ENCODE measurements around the gene HS6ST2.

HS6ST2 gene

DNA sequence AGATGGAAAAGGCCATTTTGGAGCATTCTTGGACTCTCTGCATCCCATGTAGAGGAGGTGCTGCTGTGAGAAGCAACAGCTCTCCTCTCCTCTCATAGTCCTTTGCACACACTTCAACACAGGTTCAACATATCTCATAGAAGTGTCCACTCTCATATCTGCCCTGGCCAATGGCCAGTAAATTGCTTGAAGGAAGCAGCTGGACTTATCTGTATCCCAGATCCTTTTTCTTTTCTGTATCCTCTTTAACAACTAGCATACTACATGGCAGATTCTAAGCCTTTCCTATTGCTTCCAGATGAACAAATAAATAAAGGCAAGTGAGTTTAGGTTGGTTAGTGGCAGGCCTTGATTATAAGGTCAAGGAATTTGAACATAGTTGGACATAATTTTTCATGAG is 122.0 kb downstream of the HS6ST2 start:
- TF ChIP-seq, protein P1, sequence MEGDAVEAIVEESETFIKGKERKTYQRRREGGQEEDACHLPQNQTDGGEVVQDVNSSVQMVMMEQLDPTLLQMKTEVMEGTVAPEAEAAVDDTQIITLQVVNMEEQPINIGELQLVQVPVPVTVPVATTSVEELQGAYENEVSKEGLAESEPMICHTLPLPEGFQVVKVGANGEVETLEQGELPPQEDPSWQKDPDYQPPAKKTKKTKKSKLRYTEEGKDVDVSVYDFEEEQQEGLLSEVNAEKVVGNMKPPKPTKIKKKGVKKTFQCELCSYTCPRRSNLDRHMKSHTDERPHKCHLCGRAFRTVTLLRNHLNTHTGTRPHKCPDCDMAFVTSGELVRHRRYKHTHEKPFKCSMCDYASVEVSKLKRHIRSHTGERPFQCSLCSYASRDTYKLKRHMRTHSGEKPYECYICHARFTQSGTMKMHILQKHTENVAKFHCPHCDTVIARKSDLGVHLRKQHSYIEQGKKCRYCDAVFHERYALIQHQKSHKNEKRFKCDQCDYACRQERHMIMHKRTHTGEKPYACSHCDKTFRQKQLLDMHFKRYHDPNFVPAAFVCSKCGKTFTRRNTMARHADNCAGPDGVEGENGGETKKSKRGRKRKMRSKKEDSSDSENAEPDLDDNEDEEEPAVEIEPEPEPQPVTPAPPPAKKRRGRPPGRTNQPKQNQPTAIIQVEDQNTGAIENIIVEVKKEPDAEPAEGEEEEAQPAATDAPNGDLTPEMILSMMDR (IDR thresholded peaks at IDR 0.05; ENCODE audit: insufficient read depth, low read depth, low read length, missing control alignments), result no peak
- DNase-seq (ENCODE audit: low read depth), result no peak
- no peak overlapping the region for H3K4me3 ChIP-seq (ENCODE audit: low read depth, low read length)

DNA sequence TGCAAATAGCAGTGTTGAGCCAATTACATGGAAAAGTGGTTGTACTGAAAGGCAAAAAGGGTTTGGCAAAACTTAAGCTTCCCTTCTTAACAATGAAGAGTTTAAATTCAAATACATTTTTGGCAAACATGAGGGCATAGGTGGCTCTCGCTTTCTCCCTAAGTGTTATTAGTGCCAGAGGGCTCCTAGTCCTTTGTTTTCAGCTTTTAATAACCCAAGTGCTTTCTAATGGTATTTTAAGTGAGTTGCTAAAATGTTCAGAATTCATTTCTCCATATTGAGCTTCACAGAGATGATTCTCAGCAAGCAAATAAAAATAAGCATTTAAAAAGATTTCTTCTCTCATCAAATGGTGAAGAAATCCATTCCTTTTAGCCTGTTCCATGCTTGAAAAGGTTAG is 123.7 kb downstream of the HS6ST2 start:
- no peak for DNase-seq (ENCODE audit: low read depth)
- TF ChIP-seq, protein P1 (IDR thresholded peaks at IDR 0.05; ENCODE audit: insufficient read depth, low read depth, low read length, missing control alignments), result no peak
- no peak overlapping the region for H3K4me3 ChIP-seq (ENCODE audit: low read depth, low read length)

DNA sequence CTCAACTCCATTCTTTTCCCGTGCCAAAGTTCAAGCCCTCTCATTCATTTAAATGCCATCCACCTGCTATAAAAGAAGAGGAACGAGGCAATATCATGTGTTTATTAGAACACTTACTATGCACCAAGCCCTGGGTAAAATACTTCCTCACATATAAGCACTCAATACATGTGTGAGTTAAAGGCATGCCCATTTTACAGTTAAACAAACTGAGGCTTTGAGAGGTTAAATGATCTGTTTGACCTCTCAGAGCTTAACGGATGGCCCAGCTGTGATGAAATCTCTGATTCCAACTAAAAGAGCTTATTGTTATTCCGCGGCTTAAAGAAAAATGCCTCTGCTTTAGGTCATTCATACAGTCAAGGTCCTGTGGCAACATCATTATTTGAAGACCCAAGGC is 124.3 kb downstream of the HS6ST2 start:
- TF ChIP-seq, protein P1 (IDR thresholded peaks at IDR 0.05; ENCODE audit: insufficient read depth, low read depth, low read length, missing control alignments), result no peak
- no peak overlapping the region for H3K4me3 ChIP-seq (ENCODE audit: low read depth, low read length)
- DNase-seq (ENCODE audit: low read depth), result no peak

DNA sequence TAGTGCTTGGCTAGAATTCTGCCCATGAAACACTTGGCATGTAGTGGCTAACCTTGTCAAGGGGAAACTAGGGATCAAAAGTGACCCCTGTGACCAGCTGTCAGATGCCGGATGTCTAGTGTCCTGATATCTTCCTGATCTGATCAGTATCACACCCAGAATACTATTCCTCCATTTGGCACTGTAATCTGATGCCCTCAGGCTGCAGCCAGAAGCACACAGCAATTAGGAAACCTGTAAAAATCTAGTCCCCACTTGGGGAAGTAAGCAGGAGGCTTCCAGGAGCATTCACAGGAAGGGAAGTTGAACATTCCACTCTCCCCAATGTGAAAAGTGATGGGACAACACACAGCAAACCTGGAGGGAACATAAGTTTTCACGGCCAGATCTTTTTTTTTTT is 125.1 kb downstream of the HS6ST2 start:
- DNase-seq (ENCODE audit: low read depth), result no peak
- TF ChIP-seq, protein P1 (IDR thresholded peaks at IDR 0.05; ENCODE audit: insufficient read depth, low read depth, low read length, missing control alignments), result no peak
- H3K4me3 ChIP-seq (ENCODE audit: low read depth, low read length), result no peak overlapping the region

DNA sequence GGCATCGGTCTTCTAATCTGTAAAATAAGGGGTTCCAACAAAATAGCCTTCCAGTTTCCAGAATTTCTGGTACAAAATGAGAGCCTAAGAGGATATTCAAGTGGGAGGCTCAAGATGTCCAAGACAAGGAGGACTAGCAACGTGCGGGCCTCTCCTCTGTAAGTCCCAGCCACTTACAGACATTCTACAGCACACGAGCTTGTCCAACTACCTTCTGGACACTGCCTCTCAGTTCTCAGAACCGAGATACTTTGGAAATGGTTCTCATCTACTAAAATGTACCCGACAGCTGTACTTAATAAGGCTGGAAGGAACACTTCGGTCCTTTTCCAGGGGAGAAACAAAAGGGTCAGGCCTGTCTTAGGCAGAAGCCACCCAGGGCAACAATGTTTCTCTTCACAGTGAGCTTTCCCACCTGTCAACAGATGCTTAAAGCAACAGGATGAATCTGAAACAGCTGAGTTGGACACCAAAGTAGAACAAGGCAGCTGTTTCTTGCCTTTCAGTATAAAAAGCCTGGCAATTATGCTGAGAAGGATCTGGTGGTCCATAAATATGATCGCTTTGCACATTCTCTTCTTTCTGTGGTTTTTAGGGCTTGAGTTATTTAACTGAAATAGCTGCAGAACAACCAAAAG is 127.0 kb downstream of the HS6ST2 start:
- no peak for DNase-seq (ENCODE audit: low read depth)
- no peak overlapping the region for H3K4me3 ChIP-seq (ENCODE audit: low read depth, low read length)
- TF ChIP-seq, protein P1 (IDR thresholded peaks at IDR 0.05; ENCODE audit: insufficient read depth, low read depth, low read length, missing control alignments), result no peak

DNA sequence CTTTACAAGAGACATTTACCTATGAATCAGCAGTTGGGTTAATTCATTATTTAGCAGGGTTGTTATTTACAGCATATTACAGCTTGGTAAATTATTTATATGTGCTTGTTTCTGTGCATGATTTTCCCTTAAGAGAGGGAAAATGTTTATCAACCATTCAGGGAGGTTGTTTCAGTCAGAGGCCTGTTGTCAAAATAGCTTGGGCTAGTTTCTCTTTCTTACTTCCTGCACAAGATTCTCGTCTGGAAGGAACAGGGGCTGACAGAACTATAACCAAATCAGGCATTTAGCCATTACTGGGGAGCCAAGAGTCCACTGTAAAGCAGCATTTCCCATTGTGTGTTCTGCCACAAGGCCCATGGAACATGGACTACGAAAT is 135.8 kb downstream of the HS6ST2 start:
- no peak overlapping the region for H3K4me3 ChIP-seq (ENCODE audit: low read depth, low read length)
- DNase-seq (ENCODE audit: low read depth), result peak; percentile 1
- TF ChIP-seq, protein P1 (IDR thresholded peaks at IDR 0.05; ENCODE audit: insufficient read depth, low read depth, low read length, missing control alignments), result no peak

DNA sequence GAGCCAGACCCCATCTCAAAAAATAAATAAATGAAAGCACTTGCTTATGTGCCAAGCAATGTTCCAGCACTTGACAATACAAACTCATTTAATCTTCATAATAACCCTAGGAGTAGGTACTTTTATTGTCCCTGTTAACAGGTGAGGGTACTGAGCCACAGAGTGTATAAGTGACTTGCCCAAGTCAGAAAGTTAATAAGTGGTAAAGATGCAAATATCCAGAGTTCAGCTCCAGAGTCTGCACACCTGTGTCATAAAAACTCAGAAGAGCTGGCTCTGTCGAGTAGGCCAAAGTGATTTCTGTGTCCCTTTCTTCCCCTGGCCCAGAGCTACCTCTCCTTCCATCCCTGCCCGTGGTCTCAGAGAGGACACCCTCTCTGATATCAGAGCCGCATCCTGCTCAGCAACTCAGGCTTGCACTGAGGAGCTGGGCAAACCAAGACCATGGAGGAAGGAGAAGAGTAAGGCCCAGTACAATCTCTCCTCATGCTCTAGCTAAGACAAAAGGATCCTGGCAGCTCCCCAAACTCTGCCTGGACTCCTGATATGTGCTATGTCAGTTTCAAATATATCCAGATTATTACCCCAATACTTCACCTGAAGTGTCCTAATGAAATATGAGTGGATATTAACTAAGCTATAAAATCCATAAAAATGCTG is 136.3 kb downstream of the HS6ST2 start:
- TF ChIP-seq, protein P1 (IDR thresholded peaks at IDR 0.05; ENCODE audit: insufficient read depth, low read depth, low read length, missing control alignments), result no peak
- no peak overlapping the region for H3K4me3 ChIP-seq (ENCODE audit: low read depth, low read length)
- DNase-seq (ENCODE audit: low read depth), result no peak

Data from GM12865 (cell line).